NT2/D1 (cell line): ENCODE data around the gene AMIGO3.

ENCODE experiments used
- SUZ12 ChIP-seq: IDR thresholded peaks from 2 replicates; pipeline ENCODE4 v1.6.1; 2011; ENCODE audit not compliant: insufficient read length, insufficient read depth; ENCODE audit errors: extremely low read depth
- YY1 ChIP-seq: IDR thresholded peaks from 2 replicates; pipeline ENCODE4 v1.6.1; 2011; ENCODE audit not compliant: insufficient read length, insufficient read depth
- ZNF274 ChIP-seq: IDR thresholded peaks from 2 replicates; pipeline ENCODE4 v1.6.1; 2011; ENCODE audit warnings: mild to moderate bottlenecking, low read depth, low read length

- TF ChIP-seq SUZ12 (no peak), YY1 (no peak), ZNF274 (no peak)
These were observed 3.3 kb downstream of the AMIGO3 start for GRCh38 chr3:49716169-49716568.
